K562 (cell line): ENCODE results near the gene PSMD8. TPM values are rescaled to one million over a fixed set of nuclear protein-coding genes. Genes with fewer than 3 reads are reported as not detected.

Source experiments
- LARP7 ChIP-seq: fragments of 450-650 bp; IDR thresholded peaks from 2 replicates; pipeline ENCODE4 v1.6.1; 2016
- MTA3 ChIP-seq: fragments of 450-650 bp; formaldehyde crosslinking; IDR thresholded peaks from 2 replicates; pipeline ENCODE4 v1.6.1; 2017; ENCODE audit warnings: mild to moderate bottlenecking, borderline replicate concordance
- polyA plus RNA-seq, 8 experiments: library from polyadenylated mRNA; depleted of rRNA in 4 of 8; stranded (reverse) in 5 of 8; unstranded in 3 of 8; fragments of >200 nt; fragmentation: Nextera tagmentation in 2 of 8; fragmentation: Illumina TruSeq in 1 of 8; extraction: Ambion mirVana in 2 of 8; extraction: Trizol in 1 of 8; gene quantifications; 2 replicates each; pipeline versions ENCODE4 v1.2.1 to v1.2.3, GENCODE V29; 2011 to 2014; ENCODE audit warnings: inconsistent platforms in 1 of 8, missing spikeins in 1 of 8
- total RNA-seq, 7 experiments: library from RNA; depleted of rRNA in 6 of 7; stranded (reverse); fragments of >200 nt in 6 of 7; fragmentation: Illumina TruSeq in 2 of 7; extraction: Trizol in 2 of 7; gene quantifications; 2 replicates each; pipeline versions ENCODE4 v1.2.1 to v1.2.3, GENCODE V29; 2011 to 2021; ENCODE audit warnings: low replicate concordance in 1 of 7
- TF ChIP-seq, protein P1 (sequence below), 3 experiments: fragments of 200-800 bp in 1 of 3; fragments of 250-450 bp in 1 of 3; fragments of 450-650 bp in 1 of 3; sonication (Bioruptor Pico) in 1 of 3; sonication (Bioruptor generic) in 1 of 3; formaldehyde crosslinking in 1 of 3; IDR thresholded peaks; 2 replicates each; pipeline versions ENCODE4 v1.6.1 to v1.8.0; 2016 to 2022; ENCODE audit warnings: mild to moderate bottlenecking in 2 of 3, missing genetic modification characterization in 2 of 3, missing compliant biosample characterization in 1 of 3, moderate library complexity in 1 of 3
- TF ChIP-seq, protein P2 (sequence below): fragments of 200-400 bp; formaldehyde crosslinking; IDR thresholded peaks from 2 replicates; pipeline ENCODE4 v1.6.1; 2017; ENCODE audit warnings: mild to moderate bottlenecking, low read depth, low read length, moderate library complexity
- TF ChIP-seq, protein P3 (sequence below): fragments of 450-650 bp; conservative IDR thresholded peaks from 2 replicates; pipeline ENCODE4 v1.6.1; 2016; ENCODE audit warnings: missing genetic modification characterization, low read depth, mild to moderate bottlenecking, missing compliant biosample characterization, moderate library complexity
- TF ChIP-seq, protein P4 (sequence below): fragments of 250-450 bp; sonication (Bioruptor Pico); IDR thresholded peaks from 2 replicates; pipeline ENCODE4 v1.8.0; 2022; ENCODE audit warnings: moderate library complexity, mild to moderate bottlenecking, inconsistent platforms
- TF ChIP-seq, protein P5 (sequence below): fragments of 250-450 bp; sonication (Bioruptor Pico); IDR thresholded peaks from 2 replicates; pipeline ENCODE4 v1.4.0; 2020

Gene PSMD8
- total and polyA plus RNA-seq, 9 of the 15 experiments (the other 6 are each of a cell fraction or from before 2014, with no cell fraction given) = 130 to 583 (median 315) TPM

DNA sequence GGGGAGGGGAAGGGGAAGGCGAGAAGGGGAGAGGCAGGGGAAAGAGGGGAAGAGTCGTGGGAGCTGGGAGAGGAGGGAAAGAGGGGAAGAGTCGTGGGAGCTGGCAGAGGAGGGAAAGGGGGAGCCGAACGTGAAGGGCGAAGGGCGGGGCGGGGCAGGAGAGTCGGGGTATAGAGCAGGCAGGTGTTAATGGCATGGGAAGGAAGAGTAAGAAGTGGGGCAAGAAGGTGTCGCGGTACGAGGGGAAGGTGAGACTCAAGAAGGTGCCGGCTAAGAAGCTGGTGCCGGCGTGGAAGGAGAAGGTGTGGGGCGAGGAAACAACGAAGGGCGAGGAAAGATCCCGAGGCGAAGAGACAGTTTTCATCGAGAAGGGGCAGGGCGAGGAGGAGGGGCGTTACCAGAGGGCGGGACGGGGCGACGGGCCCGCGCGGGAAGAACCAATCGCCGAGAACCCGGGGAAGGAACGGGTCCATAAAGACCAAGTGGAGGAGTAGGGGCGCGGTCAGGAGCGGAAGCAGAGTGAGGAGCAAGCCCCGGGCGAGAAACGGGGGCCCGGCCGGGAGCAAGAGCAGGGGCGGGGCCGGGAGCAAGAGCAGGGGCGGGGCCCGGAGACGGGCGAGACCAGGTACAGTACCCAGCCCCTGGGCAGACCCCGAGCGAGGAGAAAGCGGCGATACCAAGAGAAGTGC, 38.3 kb upstream of the PSMD8 start (continued):
- TF ChIP-seq, protein P1, sequence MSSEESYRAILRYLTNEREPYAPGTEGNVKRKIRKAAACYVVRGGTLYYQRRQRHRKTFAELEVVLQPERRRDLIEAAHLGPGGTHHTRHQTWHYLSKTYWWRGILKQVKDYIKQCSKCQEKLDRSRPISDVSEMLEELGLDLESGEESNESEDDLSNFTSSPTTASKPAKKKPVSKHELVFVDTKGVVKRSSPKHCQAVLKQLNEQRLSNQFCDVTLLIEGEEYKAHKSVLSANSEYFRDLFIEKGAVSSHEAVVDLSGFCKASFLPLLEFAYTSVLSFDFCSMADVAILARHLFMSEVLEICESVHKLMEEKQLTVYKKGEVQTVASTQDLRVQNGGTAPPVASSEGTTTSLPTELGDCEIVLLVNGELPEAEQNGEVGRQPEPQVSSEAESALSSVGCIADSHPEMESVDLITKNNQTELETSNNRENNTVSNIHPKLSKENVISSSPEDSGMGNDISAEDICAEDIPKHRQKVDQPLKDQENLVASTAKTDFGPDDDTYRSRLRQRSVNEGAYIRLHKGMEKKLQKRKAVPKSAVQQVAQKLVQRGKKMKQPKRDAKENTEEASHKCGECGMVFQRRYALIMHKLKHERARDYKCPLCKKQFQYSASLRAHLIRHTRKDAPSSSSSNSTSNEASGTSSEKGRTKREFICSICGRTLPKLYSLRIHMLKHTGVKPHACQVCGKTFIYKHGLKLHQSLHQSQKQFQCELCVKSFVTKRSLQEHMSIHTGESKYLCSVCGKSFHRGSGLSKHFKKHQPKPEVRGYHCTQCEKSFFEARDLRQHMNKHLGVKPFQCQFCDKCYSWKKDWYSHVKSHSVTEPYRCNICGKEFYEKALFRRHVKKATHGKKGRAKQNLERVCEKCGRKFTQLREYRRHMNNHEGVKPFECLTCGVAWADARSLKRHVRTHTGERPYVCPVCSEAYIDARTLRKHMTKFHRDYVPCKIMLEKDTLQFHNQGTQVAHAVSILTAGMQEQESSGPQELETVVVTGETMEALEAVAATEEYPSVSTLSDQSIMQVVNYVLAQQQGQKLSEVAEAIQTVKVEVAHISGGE (CRISPR knock-in tag; IDR thresholded peaks at IDR 0.05) = no peak
- TF ChIP-seq, protein P2, sequence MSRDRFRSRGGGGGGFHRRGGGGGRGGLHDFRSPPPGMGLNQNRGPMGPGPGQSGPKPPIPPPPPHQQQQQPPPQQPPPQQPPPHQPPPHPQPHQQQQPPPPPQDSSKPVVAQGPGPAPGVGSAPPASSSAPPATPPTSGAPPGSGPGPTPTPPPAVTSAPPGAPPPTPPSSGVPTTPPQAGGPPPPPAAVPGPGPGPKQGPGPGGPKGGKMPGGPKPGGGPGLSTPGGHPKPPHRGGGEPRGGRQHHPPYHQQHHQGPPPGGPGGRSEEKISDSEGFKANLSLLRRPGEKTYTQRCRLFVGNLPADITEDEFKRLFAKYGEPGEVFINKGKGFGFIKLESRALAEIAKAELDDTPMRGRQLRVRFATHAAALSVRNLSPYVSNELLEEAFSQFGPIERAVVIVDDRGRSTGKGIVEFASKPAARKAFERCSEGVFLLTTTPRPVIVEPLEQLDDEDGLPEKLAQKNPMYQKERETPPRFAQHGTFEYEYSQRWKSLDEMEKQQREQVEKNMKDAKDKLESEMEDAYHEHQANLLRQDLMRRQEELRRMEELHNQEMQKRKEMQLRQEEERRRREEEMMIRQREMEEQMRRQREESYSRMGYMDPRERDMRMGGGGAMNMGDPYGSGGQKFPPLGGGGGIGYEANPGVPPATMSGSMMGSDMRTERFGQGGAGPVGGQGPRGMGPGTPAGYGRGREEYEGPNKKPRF = no peak
- TF ChIP-seq, protein P3, sequence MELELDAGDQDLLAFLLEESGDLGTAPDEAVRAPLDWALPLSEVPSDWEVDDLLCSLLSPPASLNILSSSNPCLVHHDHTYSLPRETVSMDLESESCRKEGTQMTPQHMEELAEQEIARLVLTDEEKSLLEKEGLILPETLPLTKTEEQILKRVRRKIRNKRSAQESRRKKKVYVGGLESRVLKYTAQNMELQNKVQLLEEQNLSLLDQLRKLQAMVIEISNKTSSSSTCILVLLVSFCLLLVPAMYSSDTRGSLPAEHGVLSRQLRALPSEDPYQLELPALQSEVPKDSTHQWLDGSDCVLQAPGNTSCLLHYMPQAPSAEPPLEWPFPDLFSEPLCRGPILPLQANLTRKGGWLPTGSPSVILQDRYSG (tag) = no peak
- TF ChIP-seq LARP7 (peak; percentile 99), MTA3 (peak; percentile 35; the same call in 1 of the 2 replicates)
- TF ChIP-seq, protein P4, sequence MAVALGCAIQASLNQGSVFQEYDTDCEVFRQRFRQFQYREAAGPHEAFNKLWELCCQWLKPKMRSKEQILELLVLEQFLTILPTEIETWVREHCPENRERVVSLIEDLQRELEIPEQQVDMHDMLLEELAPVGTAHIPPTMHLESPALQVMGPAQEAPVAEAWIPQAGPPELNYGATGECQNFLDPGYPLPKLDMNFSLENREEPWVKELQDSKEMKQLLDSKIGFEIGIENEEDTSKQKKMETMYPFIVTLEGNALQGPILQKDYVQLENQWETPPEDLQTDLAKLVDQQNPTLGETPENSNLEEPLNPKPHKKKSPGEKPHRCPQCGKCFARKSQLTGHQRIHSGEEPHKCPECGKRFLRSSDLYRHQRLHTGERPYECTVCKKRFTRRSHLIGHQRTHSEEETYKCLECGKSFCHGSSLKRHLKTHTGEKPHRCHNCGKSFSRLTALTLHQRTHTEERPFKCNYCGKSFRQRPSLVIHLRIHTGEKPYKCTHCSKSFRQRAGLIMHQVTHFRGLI (CRISPR knock-in tag) = no peak
- TF ChIP-seq, protein P5, sequence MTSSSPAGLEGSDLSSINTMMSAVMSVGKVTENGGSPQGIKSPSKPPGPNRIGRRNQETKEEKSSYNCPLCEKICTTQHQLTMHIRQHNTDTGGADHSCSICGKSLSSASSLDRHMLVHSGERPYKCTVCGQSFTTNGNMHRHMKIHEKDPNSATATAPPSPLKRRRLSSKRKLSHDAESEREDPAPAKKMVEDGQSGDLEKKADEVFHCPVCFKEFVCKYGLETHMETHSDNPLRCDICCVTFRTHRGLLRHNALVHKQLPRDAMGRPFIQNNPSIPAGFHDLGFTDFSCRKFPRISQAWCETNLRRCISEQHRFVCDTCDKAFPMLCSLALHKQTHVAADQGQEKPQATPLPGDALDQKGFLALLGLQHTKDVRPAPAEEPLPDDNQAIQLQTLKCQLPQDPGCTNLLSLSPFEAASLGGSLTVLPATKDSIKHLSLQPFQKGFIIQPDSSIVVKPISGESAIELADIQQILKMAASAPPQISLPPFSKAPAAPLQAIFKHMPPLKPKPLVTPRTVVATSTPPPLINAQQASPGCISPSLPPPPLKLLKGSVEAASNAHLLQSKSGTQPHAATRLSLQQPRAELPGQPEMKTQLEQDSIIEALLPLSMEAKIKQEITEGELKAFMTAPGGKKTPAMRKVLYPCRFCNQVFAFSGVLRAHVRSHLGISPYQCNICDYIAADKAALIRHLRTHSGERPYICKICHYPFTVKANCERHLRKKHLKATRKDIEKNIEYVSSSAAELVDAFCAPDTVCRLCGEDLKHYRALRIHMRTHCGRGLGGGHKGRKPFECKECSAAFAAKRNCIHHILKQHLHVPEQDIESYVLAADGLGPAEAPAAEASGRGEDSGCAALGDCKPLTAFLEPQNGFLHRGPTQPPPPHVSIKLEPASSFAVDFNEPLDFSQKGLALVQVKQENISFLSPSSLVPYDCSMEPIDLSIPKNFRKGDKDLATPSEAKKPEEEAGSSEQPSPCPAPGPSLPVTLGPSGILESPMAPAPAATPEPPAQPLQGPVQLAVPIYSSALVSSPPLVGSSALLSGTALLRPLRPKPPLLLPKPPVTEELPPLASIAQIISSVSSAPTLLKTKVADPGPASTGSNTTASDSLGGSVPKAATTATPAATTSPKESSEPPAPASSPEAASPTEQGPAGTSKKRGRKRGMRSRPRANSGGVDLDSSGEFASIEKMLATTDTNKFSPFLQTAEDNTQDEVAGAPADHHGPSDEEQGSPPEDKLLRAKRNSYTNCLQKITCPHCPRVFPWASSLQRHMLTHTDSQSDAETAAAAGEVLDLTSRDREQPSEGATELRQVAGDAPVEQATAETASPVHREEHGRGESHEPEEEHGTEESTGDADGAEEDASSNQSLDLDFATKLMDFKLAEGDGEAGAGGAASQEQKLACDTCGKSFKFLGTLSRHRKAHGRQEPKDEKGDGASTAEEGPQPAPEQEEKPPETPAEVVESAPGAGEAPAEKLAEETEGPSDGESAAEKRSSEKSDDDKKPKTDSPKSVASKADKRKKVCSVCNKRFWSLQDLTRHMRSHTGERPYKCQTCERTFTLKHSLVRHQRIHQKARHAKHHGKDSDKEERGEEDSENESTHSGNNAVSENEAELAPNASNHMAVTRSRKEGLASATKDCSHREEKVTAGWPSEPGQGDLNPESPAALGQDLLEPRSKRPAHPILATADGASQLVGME = no peak
